GM23338 (cell line): ENCODE measurements around the gene DTNA. TPM values are rescaled to one million over a fixed set of nuclear protein-coding genes. Genes with fewer than 3 reads are reported as not detected.

ENCODE experiments used
- ATAC-seq: fragments of 200-7000 bp; cut with Tn5 transposase; 3 replicates; pipeline ENCODE4 v1.9.1; 2020
- DNase-seq: peaks from one replicate; pipeline ENCODE4 v3.0.0-alpha.2; 2015; ENCODE audit warnings: low spot score
- H2AFZ ChIP-seq: fragments of 200-600 bp; sonication (generic); 2 replicates; pipeline ENCODE4 v1.8.0; 2016; ENCODE audit warnings: antibody characterized with exemption, mild to moderate bottlenecking, moderate library complexity
- H3F3A ChIP-seq: fragments of 200-600 bp; sonication (generic); replicated peaks from 2 replicates; pipeline ENCODE4 v1.8.0; 2017; ENCODE audit warnings: antibody characterized with exemption, mixed run types, low read depth
- H3K27ac ChIP-seq: fragments of 200-600 bp; sonication (generic); 2 replicates; pipeline ENCODE4 v1.6.1; 2016; ENCODE audit warnings: low read depth
- H3K27me3 ChIP-seq: fragments of 200-600 bp; sonication (generic); 2 replicates; pipeline ENCODE4 v1.8.0; 2016; ENCODE audit warnings: mild to moderate bottlenecking, mixed run types, moderate library complexity; ENCODE audit not compliant: insufficient read depth
- H3K36me3 ChIP-seq: fragments of 200-600 bp; sonication (generic); 2 replicates; pipeline ENCODE4 v1.8.0; 2016; ENCODE audit warnings: mild to moderate bottlenecking; ENCODE audit not compliant: insufficient read depth
- H3K4me1 ChIP-seq: fragments of 200-600 bp; sonication (generic); 2 replicates; pipeline ENCODE4 v1.8.0; 2016; ENCODE audit warnings: mild to moderate bottlenecking, moderate library complexity; ENCODE audit not compliant: insufficient read depth
- H3K4me2 ChIP-seq: fragments of 200-600 bp; sonication (generic); 2 replicates; pipeline ENCODE4 v1.7.1; 2017; ENCODE audit warnings: mixed run types
- H3K4me3 ChIP-seq: fragments of 200-600 bp; sonication (generic); 2 replicates; pipeline ENCODE4 v1.6.1; 2016; ENCODE audit warnings: mixed run types
- H3K79me2 ChIP-seq: fragments of 200-600 bp; sonication (generic); replicated peaks from 2 replicates; pipeline ENCODE4 v1.8.0; 2017; ENCODE audit warnings: mild to moderate bottlenecking; ENCODE audit not compliant: insufficient read depth
- H3K9me2 ChIP-seq: fragments of 200-600 bp; sonication (generic); 2 replicates; pipeline ENCODE4 v1.8.0; 2017; ENCODE audit not compliant: insufficient read depth
- H4K20me1 ChIP-seq: fragments of 200-600 bp; sonication (generic); replicated peaks from 2 replicates; pipeline ENCODE4 v1.8.0; 2017; ENCODE audit warnings: mild to moderate bottlenecking; ENCODE audit not compliant: insufficient read depth
- H3K27ac Mint-ChIP-seq: 2 replicates; pipeline ENCODE4 v1.8.0; 2020; ENCODE audit warnings: inconsistent platforms, mild to moderate bottlenecking, moderate library complexity, mixed read lengths
- H3K27me3 Mint-ChIP-seq: 3 replicates; pipeline ENCODE4 v1.8.0; 2022; ENCODE audit warnings: low read depth, mild to moderate bottlenecking, moderate library complexity, mixed read lengths, inconsistent platforms; ENCODE audit not compliant: insufficient read depth, poor library complexity
- H3K36me3 Mint-ChIP-seq: 3 replicates; pipeline ENCODE4 v1.8.0; 2021; ENCODE audit warnings: low read depth, mild to moderate bottlenecking, inconsistent platforms, moderate library complexity, mixed read lengths
- H3K4me1 Mint-ChIP-seq: 3 replicates; pipeline ENCODE4 v1.8.0; 2020; ENCODE audit warnings: mild to moderate bottlenecking, inconsistent platforms, mixed read lengths
- H3K4me3 Mint-ChIP-seq: 3 replicates; pipeline ENCODE4 v1.8.0; 2021; ENCODE audit warnings: moderate library complexity, mild to moderate bottlenecking, inconsistent platforms, mixed read lengths
- H3K9me3 Mint-ChIP-seq: 3 replicates; pipeline ENCODE4 v1.8.0; 2020; ENCODE audit warnings: moderate library complexity, mild to moderate bottlenecking, inconsistent platforms, mixed read lengths
- CREB1 ChIP-seq: fragments of 250-450 bp; sonication (Bioruptor Pico); IDR thresholded peaks from 2 replicates; pipeline ENCODE4 v1.5.0; 2020; ENCODE audit warnings: low read depth, mild to moderate bottlenecking, moderate library complexity
- EZH2 ChIP-seq: fragments of 200-600 bp; sonication (generic); IDR thresholded peaks from one replicate; pipeline ENCODE4 v1.8.0; 2017; ENCODE audit warnings: antibody characterized with exemption, mild to moderate bottlenecking, low read depth; ENCODE audit not compliant: unreplicated experiment
- EZH2phosphoT487 ChIP-seq: fragments of 200-600 bp; sonication (generic); IDR thresholded peaks from one replicate; pipeline ENCODE4 v1.8.1; 2018; ENCODE audit warnings: antibody characterized with exemption; ENCODE audit not compliant: unreplicated experiment
- JUNB ChIP-seq: IDR thresholded peaks from one replicate; pipeline ENCODE4 v1.6.1; 2016; ENCODE audit warnings: antibody characterized with exemption; ENCODE audit not compliant: unreplicated experiment
- NANOG ChIP-seq: IDR thresholded peaks from 2 replicates; pipeline ENCODE4 v1.6.1; 2016; ENCODE audit warnings: antibody characterized with exemption, borderline replicate concordance
- POLR2AphosphoS5 ChIP-seq: IDR thresholded peaks from 2 replicates; pipeline ENCODE4 v1.6.1; 2016; ENCODE audit warnings: antibody characterized with exemption, low read depth
- STAT1 ChIP-seq: IDR thresholded peaks from one replicate; pipeline ENCODE4 v1.6.1; 2016; ENCODE audit warnings: antibody characterized with exemption; ENCODE audit not compliant: unreplicated experiment
- ZNF114 ChIP-seq: fragments of 250-450 bp; sonication (Bioruptor Pico); IDR thresholded peaks from 2 replicates; pipeline ENCODE4 v1.5.0; 2020; ENCODE audit warnings: mild to moderate bottlenecking, moderate library complexity
- ZNF331 ChIP-seq: fragments of 250-450 bp; sonication (Bioruptor Pico); IDR thresholded peaks from 2 replicates; pipeline ENCODE4 v1.5.0; 2020; ENCODE audit warnings: low read depth, mild to moderate bottlenecking, moderate library complexity
- ZNF462 ChIP-seq: fragments of 250-450 bp; sonication (Bioruptor Pico); IDR thresholded peaks from 2 replicates; pipeline ENCODE4 v1.5.0; 2020; ENCODE audit warnings: mild to moderate bottlenecking, moderate library complexity
- polyA plus RNA-seq: library from polyadenylated mRNA; unstranded; fragments of >200 nt; fragmentation: Nextera tagmentation; extraction: Ambion mirVana; gene quantifications from 2 replicates; pipeline ENCODE4 v1.2.1, GENCODE V29; 2016
- total RNA-seq: library from RNA; depleted of rRNA; stranded (reverse); fragments of >200 nt; shearing (Covaris generic); gene quantifications from 2 replicates; pipeline ENCODE4 v1.2.3, GENCODE V29; 2014
- TF ChIP-seq, protein P1 (sequence below), 2 experiments: fragments of 200-600 bp in 1 of 2; sonication (generic) in 1 of 2; conservative IDR thresholded peaks; 2 replicates each; pipeline versions ENCODE4 v1.5.1 to v1.6.1; 2016 to 2017; ENCODE audit warnings: antibody characterized with exemption in 2 of 2, low read depth in 2 of 2, mild to moderate bottlenecking in 2 of 2, moderate library complexity in 1 of 2
- TF ChIP-seq, protein P2 (sequence below): IDR thresholded peaks from one replicate; pipeline ENCODE4 v1.6.1; 2018; ENCODE audit warnings: antibody characterized with exemption; ENCODE audit not compliant: unreplicated experiment
- TF ChIP-seq, protein P3 (sequence below): IDR thresholded peaks from 2 replicates; pipeline ENCODE4 v1.6.1; 2016; ENCODE audit warnings: antibody characterized with exemption

The DTNA gene
- total and polyA plus RNA-seq, 2 experiments from 2014 or later, result 11.5 to 25.1 TPM

DNA sequence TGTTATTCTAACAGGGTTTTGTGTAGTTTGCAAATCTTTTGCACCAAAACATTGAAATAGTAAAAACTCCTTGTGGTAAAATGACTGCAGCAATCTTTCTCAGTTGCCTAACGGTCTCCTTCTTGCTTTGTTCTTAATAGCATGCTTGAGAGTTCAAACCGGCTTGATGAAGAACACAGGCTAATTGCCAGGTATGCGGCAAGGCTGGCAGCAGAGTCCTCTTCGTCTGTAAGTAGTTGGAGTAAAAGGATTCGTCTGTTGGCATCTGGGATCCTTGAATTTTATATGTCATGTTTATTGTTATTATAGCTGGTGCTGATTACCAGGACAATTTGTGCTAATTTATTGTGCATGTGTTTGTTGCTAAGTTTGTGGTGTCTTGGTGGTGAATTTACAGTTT lies 138.1 kb downstream of the DTNA start:
- peaks cover 13% of the 10 kb centered on the region for H3K4me1 ChIP-seq
- no peaks in the 10 kb centered on the region for H4K20me1 ChIP-seq
- H3K27me3 Mint-ChIP-seq, result peaks cover 2% of the 10 kb centered on the region
- H3K9me2 ChIP-seq, result 0 out of 2 replicates have a peak, but pooled peaks cover 17% of the 10 kb centered on the region
- ATAC-seq (no peak), DNase-seq (peak; percentile 5)
- no peak overlapping the region for H3K4me3 Mint-ChIP-seq
- H3K79me2 ChIP-seq, result no peaks in the 10 kb centered on the region
- H3K27ac Mint-ChIP-seq, result no peak overlapping the region
- H3F3A ChIP-seq, result no peaks in the 10 kb centered on the region
- H3K27ac ChIP-seq, result no peak overlapping the region
- peaks cover 10% of the 10 kb centered on the region; the same call in 2 of the 3 replicates for H3K9me3 Mint-ChIP-seq
- TF ChIP-seq STAT1, result no peak
- TF ChIP-seq, protein P1, sequence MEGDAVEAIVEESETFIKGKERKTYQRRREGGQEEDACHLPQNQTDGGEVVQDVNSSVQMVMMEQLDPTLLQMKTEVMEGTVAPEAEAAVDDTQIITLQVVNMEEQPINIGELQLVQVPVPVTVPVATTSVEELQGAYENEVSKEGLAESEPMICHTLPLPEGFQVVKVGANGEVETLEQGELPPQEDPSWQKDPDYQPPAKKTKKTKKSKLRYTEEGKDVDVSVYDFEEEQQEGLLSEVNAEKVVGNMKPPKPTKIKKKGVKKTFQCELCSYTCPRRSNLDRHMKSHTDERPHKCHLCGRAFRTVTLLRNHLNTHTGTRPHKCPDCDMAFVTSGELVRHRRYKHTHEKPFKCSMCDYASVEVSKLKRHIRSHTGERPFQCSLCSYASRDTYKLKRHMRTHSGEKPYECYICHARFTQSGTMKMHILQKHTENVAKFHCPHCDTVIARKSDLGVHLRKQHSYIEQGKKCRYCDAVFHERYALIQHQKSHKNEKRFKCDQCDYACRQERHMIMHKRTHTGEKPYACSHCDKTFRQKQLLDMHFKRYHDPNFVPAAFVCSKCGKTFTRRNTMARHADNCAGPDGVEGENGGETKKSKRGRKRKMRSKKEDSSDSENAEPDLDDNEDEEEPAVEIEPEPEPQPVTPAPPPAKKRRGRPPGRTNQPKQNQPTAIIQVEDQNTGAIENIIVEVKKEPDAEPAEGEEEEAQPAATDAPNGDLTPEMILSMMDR (conservative IDR thresholded peaks at IDR 0.05; ENCODE audit: low read depth in 2 of 2), result no peak
- no peak for TF ChIP-seq ZNF331 (CRISPR knock-in tag)
- TF ChIP-seq CREB1 (CRISPR knock-in tag), result no peak
- TF ChIP-seq, protein P2, sequence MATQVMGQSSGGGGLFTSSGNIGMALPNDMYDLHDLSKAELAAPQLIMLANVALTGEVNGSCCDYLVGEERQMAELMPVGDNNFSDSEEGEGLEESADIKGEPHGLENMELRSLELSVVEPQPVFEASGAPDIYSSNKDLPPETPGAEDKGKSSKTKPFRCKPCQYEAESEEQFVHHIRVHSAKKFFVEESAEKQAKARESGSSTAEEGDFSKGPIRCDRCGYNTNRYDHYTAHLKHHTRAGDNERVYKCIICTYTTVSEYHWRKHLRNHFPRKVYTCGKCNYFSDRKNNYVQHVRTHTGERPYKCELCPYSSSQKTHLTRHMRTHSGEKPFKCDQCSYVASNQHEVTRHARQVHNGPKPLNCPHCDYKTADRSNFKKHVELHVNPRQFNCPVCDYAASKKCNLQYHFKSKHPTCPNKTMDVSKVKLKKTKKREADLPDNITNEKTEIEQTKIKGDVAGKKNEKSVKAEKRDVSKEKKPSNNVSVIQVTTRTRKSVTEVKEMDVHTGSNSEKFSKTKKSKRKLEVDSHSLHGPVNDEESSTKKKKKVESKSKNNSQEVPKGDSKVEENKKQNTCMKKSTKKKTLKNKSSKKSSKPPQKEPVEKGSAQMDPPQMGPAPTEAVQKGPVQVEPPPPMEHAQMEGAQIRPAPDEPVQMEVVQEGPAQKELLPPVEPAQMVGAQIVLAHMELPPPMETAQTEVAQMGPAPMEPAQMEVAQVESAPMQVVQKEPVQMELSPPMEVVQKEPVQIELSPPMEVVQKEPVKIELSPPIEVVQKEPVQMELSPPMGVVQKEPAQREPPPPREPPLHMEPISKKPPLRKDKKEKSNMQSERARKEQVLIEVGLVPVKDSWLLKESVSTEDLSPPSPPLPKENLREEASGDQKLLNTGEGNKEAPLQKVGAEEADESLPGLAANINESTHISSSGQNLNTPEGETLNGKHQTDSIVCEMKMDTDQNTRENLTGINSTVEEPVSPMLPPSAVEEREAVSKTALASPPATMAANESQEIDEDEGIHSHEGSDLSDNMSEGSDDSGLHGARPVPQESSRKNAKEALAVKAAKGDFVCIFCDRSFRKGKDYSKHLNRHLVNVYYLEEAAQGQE, result no peak
- TF ChIP-seq EZH2phosphoT487, result no peak
- no peak for TF ChIP-seq EZH2
- TF ChIP-seq ZNF114 (CRISPR knock-in tag), result no peak
- no peak for TF ChIP-seq JUNB
- no peak for TF ChIP-seq ZNF462
- TF ChIP-seq, protein P3, sequence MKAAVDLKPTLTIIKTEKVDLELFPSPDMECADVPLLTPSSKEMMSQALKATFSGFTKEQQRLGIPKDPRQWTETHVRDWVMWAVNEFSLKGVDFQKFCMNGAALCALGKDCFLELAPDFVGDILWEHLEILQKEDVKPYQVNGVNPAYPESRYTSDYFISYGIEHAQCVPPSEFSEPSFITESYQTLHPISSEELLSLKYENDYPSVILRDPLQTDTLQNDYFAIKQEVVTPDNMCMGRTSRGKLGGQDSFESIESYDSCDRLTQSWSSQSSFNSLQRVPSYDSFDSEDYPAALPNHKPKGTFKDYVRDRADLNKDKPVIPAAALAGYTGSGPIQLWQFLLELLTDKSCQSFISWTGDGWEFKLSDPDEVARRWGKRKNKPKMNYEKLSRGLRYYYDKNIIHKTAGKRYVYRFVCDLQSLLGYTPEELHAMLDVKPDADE, result no peak
- no peak for TF ChIP-seq POLR2AphosphoS5
- TF ChIP-seq NANOG, result no peak
- H3K36me3 ChIP-seq, result no peaks in the 10 kb centered on the region
- H3K4me2 ChIP-seq, result no peak overlapping the region
- H3K36me3 Mint-ChIP-seq, result peaks cover 12% of the 10 kb centered on the region
- no peak overlapping the region for H2AFZ ChIP-seq
- H3K4me1 Mint-ChIP-seq, result peaks cover 16% of the 10 kb centered on the region
- no peaks in the 10 kb centered on the region for H3K27me3 ChIP-seq
- no peak overlapping the region for H3K4me3 ChIP-seq
